Left renal pelvis (tissue), 4 donors: ENCODE measurements around the gene GRID1. TPM values are rescaled to one million over a fixed set of nuclear protein-coding genes. Genes with fewer than 3 reads are reported as not detected.

Experiments used
- DNase-seq, 4 donors: peaks; one replicate each; pipeline ENCODE4 v3.0.0-alpha.2; 2013; ENCODE audit warnings: low read depth in 4 of 4, low spot score in 3 of 4
- polyA plus RNA-seq, 4 donors: library from polyadenylated mRNA; unstranded; fragments of 120-200 nt; gene quantifications; one replicate each; pipeline ENCODE4 v1.2.1, GENCODE V29; 2013; ENCODE audit not compliant: insufficient read length in 4 of 4

GRID1 gene
- polyA plus RNA-seq, 4 donors = 1.6 to 5.4 (median 1.9) TPM

- DNase-seq = no peak
Measured at GRCh38 chr10:86234541-86235270, 131.9 kb downstream of the GRID1 start.

DNA sequence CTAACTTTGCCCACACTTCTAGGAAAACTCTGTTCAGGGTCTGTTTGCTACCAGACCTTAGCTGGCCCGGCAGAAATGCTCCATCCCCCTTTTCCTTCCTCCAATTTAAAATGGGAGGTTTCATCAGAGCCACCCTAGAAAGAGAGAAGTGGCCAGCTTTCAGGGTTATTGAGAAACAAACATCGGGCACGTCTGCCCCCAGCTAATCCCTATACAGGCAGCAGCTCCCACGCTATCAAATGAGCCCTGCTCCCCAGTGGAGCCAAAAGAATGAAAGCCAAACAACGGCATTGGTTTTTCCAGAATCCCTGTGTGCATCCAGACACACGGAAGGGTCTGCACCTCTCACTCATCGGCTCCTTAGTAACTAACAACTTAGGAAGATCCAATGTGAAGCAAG lies 132.5 kb downstream of the GRID1 start:
- no peak for DNase-seq

GRCh38 chr10:86233131-86233530 lies 133.5 kb downstream of the GRID1 start:
- no peak for DNase-seq

- DNase-seq = no peak
Measured at GRCh38 chr10:86232644-86233043, 134.0 kb downstream of the GRID1 start.

DNA sequence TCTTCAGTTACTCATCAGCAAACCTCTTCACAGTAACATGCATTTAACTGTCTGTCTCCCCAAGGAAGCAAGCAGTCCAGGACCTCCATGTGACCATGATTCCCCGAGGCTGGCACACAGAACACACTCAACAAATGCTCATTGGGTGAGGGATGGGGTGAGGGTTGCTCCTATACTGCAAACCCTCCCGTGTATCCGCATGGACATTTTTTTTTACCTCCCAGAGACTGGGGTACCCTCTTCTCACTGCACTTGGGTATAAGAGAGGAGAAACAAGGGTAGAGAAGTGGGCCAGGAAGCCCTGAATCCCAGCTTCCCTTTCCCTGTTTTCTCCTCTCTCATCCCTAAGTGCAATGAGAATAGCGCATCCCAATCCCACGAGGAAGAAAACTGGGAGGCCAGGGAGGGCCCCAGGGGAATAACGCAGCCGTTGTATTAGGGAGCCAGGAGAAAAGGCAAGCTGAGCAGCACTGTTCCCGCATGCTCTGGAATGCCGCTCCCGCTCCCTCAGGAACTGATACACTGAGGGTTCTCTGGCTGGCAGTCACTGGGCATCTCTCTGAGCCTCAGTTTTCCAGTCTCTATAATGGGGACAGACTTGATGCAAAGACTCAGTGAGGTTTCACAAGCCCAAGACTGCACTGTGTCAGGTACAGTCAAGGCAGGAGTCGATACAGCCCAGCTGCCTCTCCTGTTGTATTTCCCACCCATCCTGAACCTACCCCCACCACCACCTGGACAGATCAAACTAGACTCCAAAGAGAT lies 134.6 kb downstream of the GRID1 start:
- no peak for DNase-seq

GRCh38 chr10:86230557-86231180 lies 135.9 kb downstream of the GRID1 start:
- no peak for DNase-seq

- no peak for DNase-seq
Measured at GRCh38 chr10:86229811-86230556, 136.6 kb downstream of the GRID1 start.

GRCh38 chr10:86229376-86229775 lies 137.2 kb downstream of the GRID1 start:
- no peak for DNase-seq

GRCh38 chr10:86227501-86228258 lies 138.9 kb downstream of the GRID1 start:
- DNase-seq = no peak

GRCh38 chr10:86226781-86227201 lies 139.8 kb downstream of the GRID1 start:
- DNase-seq = no peak

DNA sequence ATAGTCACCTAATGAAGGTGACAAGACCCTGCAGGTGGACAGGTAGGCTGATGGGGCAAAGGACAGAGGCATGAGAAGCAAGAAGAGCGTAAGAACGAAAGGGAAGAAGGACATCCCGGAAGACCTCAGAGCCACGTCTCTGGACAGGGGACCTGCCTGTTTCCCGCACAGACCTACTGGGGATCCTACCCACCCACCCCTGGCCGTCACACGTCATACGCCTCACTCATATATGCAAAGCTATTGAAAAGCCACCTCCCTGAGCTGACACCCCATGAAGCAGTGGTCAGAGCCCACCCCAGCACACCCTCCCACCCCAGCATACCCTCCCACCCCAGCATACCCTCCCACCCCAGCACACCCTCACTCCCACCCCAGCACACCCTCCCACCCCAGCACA lies 140.6 kb downstream of the GRID1 start:
- DNase-seq = no peak

GRCh38 chr10:86225103-86225782 lies 141.4 kb downstream of the GRID1 start:
- DNase-seq = no peak

DNA sequence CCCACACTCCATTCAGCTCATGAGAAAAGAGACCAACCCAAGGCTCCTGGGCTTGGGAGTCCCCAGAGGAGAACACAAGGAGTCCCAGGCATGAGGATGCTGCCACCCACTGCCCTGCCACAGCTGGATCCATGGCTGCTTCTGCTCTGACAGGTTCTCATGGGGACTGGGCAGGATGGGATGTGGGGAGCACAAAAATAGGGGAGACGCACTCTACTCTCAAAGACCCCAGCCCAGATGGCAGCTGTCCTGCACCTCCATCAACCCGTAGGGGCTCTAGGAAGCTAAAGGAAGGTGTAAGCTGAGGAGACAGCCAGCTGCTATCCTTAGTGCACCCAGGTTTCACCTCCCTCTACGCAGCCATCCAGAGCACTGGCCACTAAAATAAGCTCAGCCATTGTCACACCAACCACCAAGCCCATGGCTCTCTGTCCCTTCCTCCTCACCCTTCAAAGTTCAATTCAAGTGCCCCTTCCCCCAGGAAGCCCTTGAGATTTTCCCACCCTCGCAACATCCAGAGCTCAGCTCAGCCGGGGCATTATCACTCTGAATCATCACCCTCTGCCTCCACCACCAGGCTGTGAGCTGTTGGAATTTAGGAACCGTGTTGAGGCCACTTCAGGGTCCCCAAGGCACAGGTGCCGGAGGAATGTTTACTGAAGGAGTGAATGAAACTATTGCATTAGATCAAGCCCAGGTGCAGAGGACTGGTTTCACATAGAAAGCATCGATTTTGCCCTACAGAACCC lies 142.1 kb downstream of the GRID1 start:
- DNase-seq = no peak

DNA sequence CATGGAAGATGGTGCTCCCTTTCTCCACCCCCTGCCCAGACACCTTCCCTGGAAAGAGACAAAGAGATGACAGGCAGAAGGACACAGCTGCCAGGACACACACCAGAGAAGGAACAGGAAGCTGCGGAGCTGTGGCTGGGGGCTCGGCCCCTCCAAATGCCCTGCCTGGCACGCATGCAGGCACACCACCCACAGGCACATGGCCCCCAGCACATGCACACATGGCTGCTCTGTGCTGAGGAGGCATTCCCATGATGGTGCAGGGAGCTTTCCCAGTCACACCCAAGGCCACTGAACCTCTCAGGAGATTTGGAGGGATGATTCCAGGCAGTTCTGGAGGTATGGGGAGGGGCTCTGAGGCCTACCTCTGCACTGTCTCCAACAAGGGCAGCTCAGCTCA lies 143.3 kb downstream of the GRID1 start:
- DNase-seq = no peak

- DNase-seq = no peak
Measured at GRCh38 chr10:86222687-86223086, 143.9 kb downstream of the GRID1 start.

DNA sequence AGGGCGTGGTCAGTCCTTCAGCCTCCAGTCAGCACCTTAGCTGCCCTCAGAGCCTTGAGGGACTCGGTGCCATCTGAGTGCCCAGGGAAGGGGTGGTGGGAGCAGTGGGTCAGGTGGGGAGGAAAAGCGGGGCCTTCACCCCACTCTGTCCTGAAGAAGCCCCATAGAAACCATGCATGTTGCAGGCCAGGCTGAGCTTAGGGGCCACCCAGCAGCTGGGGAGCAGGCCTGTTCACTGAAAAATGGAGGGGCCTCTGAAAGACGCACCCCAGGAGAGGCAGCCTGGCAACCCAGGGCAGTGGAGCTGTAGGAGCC lies 144.3 kb downstream of the GRID1 start:
- no peak for DNase-seq

- no peak for DNase-seq
Measured at GRCh38 chr10:86221442-86222335, 144.9 kb downstream of the GRID1 start.

GRCh38 chr10:86220626-86221025 lies 146.0 kb downstream of the GRID1 start:
- no peak for DNase-seq
